Motor neuron (in vitro differentiated cells): Measurements from ENCODE around the gene TMEM242. TPM values are rescaled to one million over a fixed set of nuclear protein-coding genes. Genes with fewer than 3 reads are reported as not detected.

Experiments used
- ATAC-seq, 8 experiments: fragments of 200-7000 bp; cut with Tn5 transposase; replicated peaks in 6 of 8; 2 replicates each; pipeline ENCODE4 v1.8.0; 2021; ENCODE audit warnings: mild to moderate bottlenecking in 8 of 8, moderate library complexity in 8 of 8
- H3K27ac ChIP-seq, 2 donors: fragments of 250-450 bp; sonication (Bioruptor Pico); 2 replicates each; pipeline ENCODE4 v1.9.0; 2021; ENCODE audit warnings: antibody characterized with exemption in 2 of 2, mild to moderate bottlenecking in 2 of 2, moderate library complexity in 1 of 2
- H3K4me1 ChIP-seq, 2 donors: fragments of 250-450 bp; sonication (Bioruptor Pico); replicated peaks in 1 of 2; 2 replicates each; pipeline ENCODE4 v1.6.1; 2021; ENCODE audit warnings: antibody characterized with exemption in 2 of 2, mild to moderate bottlenecking in 2 of 2, moderate library complexity in 1 of 2
- H3K4me3 ChIP-seq, 5 donors: fragments of 250-450 bp; sonication (Bioruptor Pico); 2 replicates each; pipeline ENCODE4 v1.9.0; 2021; ENCODE audit warnings: antibody characterized with exemption in 5 of 5, mild to moderate bottlenecking in 5 of 5, moderate library complexity in 4 of 5
- WGBS, 10 experiments: fragments of 450-650 bp; shearing (Covaris generic); methylation state at CpG; one replicate each; pipeline ENCODE4 v1.0.0; 2022; 5-methylcytosine and 5-hydroxymethylcytosine counted together
- in situ Hi-C, 9 experiments: fragments of 400-800 bp; cut with MboI; loops; one replicate each; pipeline ENCODE4 v1.15.0; 2021; ENCODE audit warnings: low sequenced_read_pairs in 9 of 9, low pct_unique_long_range_greater_than_20kb in 2 of 9; ENCODE audit not compliant: unreplicated experiment in 9 of 9
- total RNA-seq, 8 experiments: library from RNA; unstranded; fragments of 300-600 nt; gene quantifications; 2 replicates each; pipeline versions ENCODE4 v1.2.3 to v1.2.4, GENCODE V29; 2022

Gene TMEM242
- total RNA-seq, 8 experiments from 2014 or later = 9.6 to 16.9 (median 11.5) TPM

GRCh38 chr6:157294654-157295053 lies 28.7 kb downstream of the TMEM242 start:
- ATAC-seq = no peak
- no peak overlapping the region for H3K27ac ChIP-seq
- H3K4me3 ChIP-seq = no peak overlapping the region
- WGBS, 10 experiments = 70 to 100% (median 100%) methylated on average over 1 to 2 of the region's 2 CpGs; no CpG with 5 or more reads in 3 of the 10 experiments
- H3K4me1 ChIP-seq = peaks cover 0 to 6% of the 10 kb centered on the region in 2 donors
- in situ Hi-C loops = no loop called here

- Histone ChIP-seq H3K4me1 (peaks cover 0 to 6% of the 10 kb centered on the region in 2 donors), H3K4me3 (no peak overlapping the region), H3K27ac (no peak overlapping the region)
- 76 to 100% (median 91%) methylated on average over 1 to 6 of the region's 6 CpGs; no CpG with 5 or more reads in 4 of the 10 experiments for WGBS, 10 experiments
- in situ Hi-C loops = no loop called here
- ATAC-seq = no peak
Observed at GRCh38 chr6:157293780-157294179, 29.5 kb downstream of the TMEM242 start.

GRCh38 chr6:157292202-157292601 lies 31.1 kb downstream of the TMEM242 start:
- Histone ChIP-seq H3K27ac (no peak overlapping the region), H3K4me3 (no peak overlapping the region), H3K4me1 (peaks cover 0 to 6% of the 10 kb centered on the region in 2 donors)
- no peak for ATAC-seq
- in situ Hi-C loops = no loop called here
- 50 to 100% (median 94%) methylated on average over 1 of the region's 1 CpG; no CpG with 5 or more reads in 4 of the 10 experiments for WGBS, 10 experiments

- Histone ChIP-seq H3K4me3 (no peak overlapping the region), H3K27ac (no peak overlapping the region), H3K4me1 (peaks cover 0 to 6% of the 10 kb centered on the region in 2 donors)
- 42 to 100% (median 82%) methylated on average over 1 to 4 of the region's 4 CpGs; no CpG with 5 or more reads in 1 of the 10 experiments for WGBS, 10 experiments
- ATAC-seq = no peak
- in situ Hi-C loops = no loop called here
Observed at GRCh38 chr6:157291356-157291755, 32.0 kb downstream of the TMEM242 start.

GRCh38 chr6:157290797-157291196 lies 32.5 kb downstream of the TMEM242 start:
- no peak for ATAC-seq
- H3K27ac ChIP-seq = no peak overlapping the region
- in situ Hi-C loops = no loop called here
- H3K4me3 ChIP-seq = no peak overlapping the region
- WGBS, 10 experiments = 44 to 93% (median 67%) methylated on average over 1 to 4 of the region's 4 CpGs; no CpG with 5 or more reads in 1 of the 10 experiments
- H3K4me1 ChIP-seq = peaks cover 0 to 6% of the 10 kb centered on the region in 2 donors

- 70 to 100% (median 96%) methylated on average over 2 to 10 of the region's 11 CpGs; no CpG with 5 or more reads in 4 of the 10 experiments for WGBS, 10 experiments
- H3K27ac ChIP-seq = no peak overlapping the region
- no peak overlapping the region for H3K4me3 ChIP-seq
- peaks cover 0 to 6% of the 10 kb centered on the region in 2 donors for H3K4me1 ChIP-seq
- ATAC-seq = no peak
- in situ Hi-C loops = no loop called here
Observed at GRCh38 chr6:157289764-157290163, 33.6 kb downstream of the TMEM242 start.

GRCh38 chr6:157288575-157288974 lies 34.7 kb downstream of the TMEM242 start:
- Histone ChIP-seq H3K27ac (no peak overlapping the region), H3K4me3 (no peak overlapping the region), H3K4me1 (peaks cover 0 to 6% of the 10 kb centered on the region in 2 donors)
- in situ Hi-C loops = no loop called here
- no peak for ATAC-seq
- WGBS, 10 experiments = 60 to 100% (median 96%) methylated on average over 1 to 7 of the region's 9 CpGs; no CpG with 5 or more reads in 2 of the 10 experiments

- H3K4me1 ChIP-seq = peaks cover 0 to 6% of the 10 kb centered on the region in 2 donors
- ATAC-seq = no peak
- 33 to 100% (median 100%) methylated on average over 1 to 2 of the region's 7 CpGs; no CpG with 5 or more reads in 4 of the 10 experiments for WGBS, 10 experiments
- H3K4me3 ChIP-seq = no peak overlapping the region
- no peak overlapping the region for H3K27ac ChIP-seq
- in situ Hi-C loops = no loop called here
Observed at GRCh38 chr6:157287923-157288322, 35.4 kb downstream of the TMEM242 start.

- H3K27ac ChIP-seq = no peak overlapping the region
- ATAC-seq = no peak
- 63 to 100% (median 79%) methylated on average over 1 to 6 of the region's 10 CpGs; no CpG with 5 or more reads in 4 of the 10 experiments for WGBS, 10 experiments
- peaks cover 0 to 6% of the 10 kb centered on the region in 2 donors for H3K4me1 ChIP-seq
- no peak overlapping the region for H3K4me3 ChIP-seq
- in situ Hi-C loops = no loop called here
Observed at GRCh38 chr6:157287247-157287850, 36.0 kb downstream of the TMEM242 start.

- Histone ChIP-seq H3K4me1 (no peaks in the 10 kb centered on the region), H3K4me3 (no peak overlapping the region), H3K27ac (no peak overlapping the region)
- ATAC-seq = no peak
- 85 to 100% (median 100%) methylated on average over 1 to 5 of the region's 5 CpGs; no CpG with 5 or more reads in 5 of the 10 experiments for WGBS, 10 experiments
- in situ Hi-C loops = no loop called here
Observed at GRCh38 chr6:157285422-157285779, 37.9 kb downstream of the TMEM242 start.

GRCh38 chr6:157284738-157285421 lies 38.4 kb downstream of the TMEM242 start:
- WGBS, 10 experiments = 65 to 100% (median 94%) methylated on average over 1 to 8 of the region's 14 CpGs; no CpG with 5 or more reads in 2 of the 10 experiments
- no peak for ATAC-seq

GRCh38 chr6:157283900-157284737 lies 39.2 kb downstream of the TMEM242 start:
- Histone ChIP-seq H3K4me1 (no peaks in the 10 kb centered on the region), H3K4me3 (no peak overlapping the region), H3K27ac (no peak overlapping the region)
- WGBS, 10 experiments = 40 to 100% (median 81%) methylated on average over 1 to 4 of the region's 13 CpGs; no CpG with 5 or more reads in 4 of the 10 experiments
- in situ Hi-C loops = no loop called here
- ATAC-seq = no peak

More at GRCh38 chr6:157284738-157285421, 38.4 kb downstream of the TMEM242 start:
- Histone ChIP-seq H3K4me3 (no peak overlapping the region), H3K27ac (no peak overlapping the region), H3K4me1 (no peaks in the 10 kb centered on the region)
- in situ Hi-C loops = no loop called here
